Measurements from ENCODE around the gene SLC1A2. TPM values are rescaled to one million over a fixed set of nuclear protein-coding genes. Genes with fewer than 3 reads are reported as not detected.
A peak's percentile ranks its signal among the peaks of the same experiment; 100 is the strongest.

Gene SLC1A2
- total RNA-seq, 4 donors from 2014 or later: 0.22 to 0.60 (median 0.41) TPM

- TF ChIP-seq EP300 (IDR thresholded peaks at IDR 0.05) (no peak), POLR2A (IDR thresholded peaks at IDR 0.05) (no peak), CTCF (IDR thresholded peaks at IDR 0.05) (no peak)
- Histone ChIP-seq H3K36me3 (no peaks in the 10 kb centered on the region), H3K4me3 (no peak overlapping the region), H3K4me1 (peaks cover 0 to 13% (median 0%) of the 10 kb centered on the region in 4 donors), H3K9me3 (no peaks in the 10 kb centered on the region), H3K27me3 (no peaks in the 10 kb centered on the region), H3K27ac (no peak overlapping the region)
- 88 to 95% methylated on average over 1 of the region's 1 CpG for WGBS, 2 donors
- no peak for DNase-seq (ENCODE audit: low spot score in 2 of 2)
Measured at GRCh38 chr11:35318309-35318708, 101.0 kb downstream of the SLC1A2 start.

GRCh38 chr11:35317253-35317652 lies 102.1 kb downstream of the SLC1A2 start:
- no peaks in the 10 kb centered on the region for H3K36me3 ChIP-seq
- no peak for TF ChIP-seq EP300 (IDR thresholded peaks at IDR 0.05)
- TF ChIP-seq POLR2A (IDR thresholded peaks at IDR 0.05): no peak
- no peak for TF ChIP-seq CTCF (IDR thresholded peaks at IDR 0.05)
- no peaks in the 10 kb centered on the region for H3K27me3 ChIP-seq
- no peak overlapping the region for H3K27ac ChIP-seq
- peaks cover 0 to 13% (median 0%) of the 10 kb centered on the region in 4 donors for H3K4me1 ChIP-seq
- no peak overlapping the region for H3K4me3 ChIP-seq
- 90 to 91% methylated on average over 7 of the region's 7 CpGs for WGBS, 2 donors
- no peaks in the 10 kb centered on the region for H3K9me3 ChIP-seq
- no peak for DNase-seq (ENCODE audit: low spot score in 2 of 2)

- no peaks in the 10 kb centered on the region for H3K9me3 ChIP-seq
- H3K27ac ChIP-seq: no peak overlapping the region
- 82 to 86% methylated on average over 2 of the region's 2 CpGs for WGBS, 2 donors
- H3K4me1 ChIP-seq: peaks cover 0 to 13% (median 0%) of the 10 kb centered on the region in 4 donors
- H3K27me3 ChIP-seq: no peaks in the 10 kb centered on the region
- DNase-seq (ENCODE audit: low spot score in 2 of 2): no peak
- H3K36me3 ChIP-seq: no peaks in the 10 kb centered on the region
- TF ChIP-seq POLR2A (IDR thresholded peaks at IDR 0.05) (no peak), EP300 (IDR thresholded peaks at IDR 0.05) (no peak), CTCF (IDR thresholded peaks at IDR 0.05) (no peak)
- no peak overlapping the region for H3K4me3 ChIP-seq
Measured at GRCh38 chr11:35316161-35316560, 103.2 kb downstream of the SLC1A2 start.

- Histone ChIP-seq H3K4me3 (no peak overlapping the region), H3K4me1 (peaks cover 0 to 13% (median 2%) of the 10 kb centered on the region in 4 donors), H3K27me3 (no peaks in the 10 kb centered on the region), H3K27ac (no peak overlapping the region), H3K9me3 (no peaks in the 10 kb centered on the region), H3K36me3 (no peaks in the 10 kb centered on the region)
- WGBS, 2 donors: 96 to 100% methylated on average over 1 of the region's 1 CpG
- TF ChIP-seq EP300 (IDR thresholded peaks at IDR 0.05): no peak
- TF ChIP-seq CTCF (IDR thresholded peaks at IDR 0.05): no peak
- TF ChIP-seq POLR2A (IDR thresholded peaks at IDR 0.05): no peak
- DNase-seq (ENCODE audit: low spot score in 2 of 2): no peak
Measured at GRCh38 chr11:35313760-35314153, 105.6 kb downstream of the SLC1A2 start.

GRCh38 chr11:35313066-35313759 lies 106.1 kb downstream of the SLC1A2 start:
- peaks cover 0 to 13% (median 2%) of the 10 kb centered on the region in 4 donors for H3K4me1 ChIP-seq
- H3K9me3 ChIP-seq: no peaks in the 10 kb centered on the region
- H3K4me3 ChIP-seq: no peak overlapping the region
- WGBS, 2 donors: 68 to 77% methylated on average over 7 of the region's 7 CpGs
- no peaks in the 10 kb centered on the region for H3K27me3 ChIP-seq
- peak; percentile 51 to 70 for TF ChIP-seq EP300 (IDR thresholded peaks at IDR 0.05)
- no peak for TF ChIP-seq CTCF (IDR thresholded peaks at IDR 0.05)
- no peaks in the 10 kb centered on the region for H3K36me3 ChIP-seq
- no peak for DNase-seq (ENCODE audit: low spot score in 2 of 2)
- no peak overlapping the region for H3K27ac ChIP-seq
